GM12891 (cell line): ENCODE results near the gene EPB41L2.

Experiments used
- POLR2A ChIP-seq: IDR thresholded peaks from 2 replicates; pipeline ENCODE4 v1.6.1; 2011; ENCODE audit warnings: low read depth, low read length, control low read depth
- POLR2AphosphoS5 ChIP-seq: IDR thresholded peaks from 2 replicates; pipeline ENCODE4 v1.6.1; 2011; ENCODE audit warnings: low read depth, low read length, control low read depth
- SPI1 ChIP-seq: IDR thresholded peaks from 2 replicates; pipeline ENCODE4 v1.6.1; 2011; ENCODE audit warnings: low read depth, low read length, control low read depth
- TAF1 ChIP-seq: IDR thresholded peaks from 2 replicates; pipeline ENCODE4 v1.6.1; 2011; ENCODE audit warnings: low read depth, low read length, control low read depth

DNA sequence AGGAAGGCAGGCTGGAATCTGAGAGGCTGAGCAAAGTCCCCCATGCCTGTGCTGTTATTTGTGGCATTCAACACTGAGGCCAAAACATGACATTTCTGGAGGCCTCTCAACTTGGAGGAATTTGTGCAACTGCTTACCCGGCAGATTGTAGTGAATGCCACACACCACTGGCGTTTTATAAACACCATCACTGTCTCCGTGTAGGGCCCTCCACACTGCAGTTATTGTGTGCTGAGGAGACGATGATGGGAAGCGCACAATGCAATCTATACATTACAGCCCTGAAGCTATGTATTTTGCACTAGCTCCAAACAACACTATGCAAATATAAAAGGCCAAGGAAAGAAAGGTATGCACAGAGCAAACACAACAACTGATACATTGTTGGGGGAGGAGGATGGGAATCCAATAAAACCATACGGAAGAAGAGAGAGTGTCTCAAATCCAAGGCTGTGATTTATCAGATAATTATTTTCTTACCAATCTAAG lies 129.3 kb downstream of the EPB41L2 start:
- TF ChIP-seq POLR2A (no peak), POLR2AphosphoS5 (no peak), TAF1 (no peak), SPI1 (no peak)
